ENCODE measurements around the gene TEX2.

TEX2 gene, protein sequence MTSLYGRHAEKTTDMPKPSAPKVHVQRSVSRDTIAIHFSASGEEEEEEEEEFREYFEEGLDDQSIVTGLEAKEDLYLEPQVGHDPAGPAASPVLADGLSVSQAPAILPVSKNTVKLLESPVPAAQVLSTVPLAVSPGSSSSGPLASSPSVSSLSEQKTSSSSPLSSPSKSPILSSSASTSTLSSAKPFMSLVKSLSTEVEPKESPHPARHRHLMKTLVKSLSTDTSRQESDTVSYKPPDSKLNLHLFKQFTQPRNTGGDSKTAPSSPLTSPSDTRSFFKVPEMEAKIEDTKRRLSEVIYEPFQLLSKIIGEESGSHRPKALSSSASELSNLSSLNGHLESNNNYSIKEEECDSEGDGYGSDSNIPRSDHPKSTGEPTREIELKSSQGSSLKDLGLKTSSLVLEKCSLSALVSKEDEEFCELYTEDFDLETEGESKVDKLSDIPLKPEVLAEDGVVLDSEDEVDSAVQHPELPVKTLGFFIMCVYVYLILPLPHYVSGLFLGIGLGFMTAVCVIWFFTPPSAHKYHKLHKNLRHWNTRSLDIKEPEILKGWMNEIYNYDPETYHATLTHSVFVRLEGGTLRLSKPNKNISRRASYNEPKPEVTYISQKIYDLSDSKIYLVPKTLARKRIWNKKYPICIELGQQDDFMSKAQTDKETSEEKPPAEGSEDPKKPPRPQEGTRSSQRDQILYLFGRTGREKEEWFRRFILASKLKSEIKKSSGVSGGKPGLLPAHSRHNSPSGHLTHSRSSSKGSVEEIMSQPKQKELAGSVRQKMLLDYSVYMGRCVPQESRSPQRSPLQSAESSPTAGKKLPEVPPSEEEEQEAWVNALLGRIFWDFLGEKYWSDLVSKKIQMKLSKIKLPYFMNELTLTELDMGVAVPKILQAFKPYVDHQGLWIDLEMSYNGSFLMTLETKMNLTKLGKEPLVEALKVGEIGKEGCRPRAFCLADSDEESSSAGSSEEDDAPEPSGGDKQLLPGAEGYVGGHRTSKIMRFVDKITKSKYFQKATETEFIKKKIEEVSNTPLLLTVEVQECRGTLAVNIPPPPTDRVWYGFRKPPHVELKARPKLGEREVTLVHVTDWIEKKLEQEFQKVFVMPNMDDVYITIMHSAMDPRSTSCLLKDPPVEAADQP

DNA sequence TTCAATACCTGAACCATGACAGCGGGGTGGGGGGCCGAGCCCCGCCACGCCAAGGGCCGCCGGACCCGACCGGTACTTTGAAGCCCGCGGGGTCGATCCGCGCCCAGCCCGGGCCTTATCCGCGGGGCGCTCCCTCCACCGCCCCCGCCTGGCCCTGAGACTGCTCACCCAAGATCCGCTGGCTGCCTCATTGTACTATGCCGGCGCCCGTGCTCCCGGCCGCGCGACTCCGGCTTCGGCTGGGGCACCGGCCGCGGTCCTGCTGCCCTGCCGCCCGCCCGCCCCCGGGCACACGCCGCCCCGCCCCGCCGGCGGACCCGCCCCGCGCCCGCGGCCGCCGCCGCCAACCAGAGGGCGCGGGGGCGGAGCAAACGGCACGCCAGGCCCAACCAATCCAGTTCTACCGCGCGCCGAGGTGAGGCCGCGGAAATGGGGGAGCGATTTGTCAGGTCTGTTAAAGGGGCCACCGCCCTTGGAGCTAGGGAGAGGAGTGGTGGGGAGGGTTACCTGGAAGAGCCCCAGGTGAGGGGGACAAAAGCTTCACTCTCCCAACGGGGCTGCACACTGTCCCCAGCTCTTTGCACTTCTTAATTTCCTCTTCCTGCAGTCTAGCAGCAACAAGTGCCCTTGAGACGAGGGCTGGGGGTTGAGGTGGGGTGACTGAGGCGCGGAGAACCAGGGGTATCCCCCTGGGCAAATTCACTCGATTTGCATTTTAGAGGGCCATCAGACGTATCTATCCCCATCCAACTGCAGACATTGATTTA is at the start of gene TEX2:
TEX2 (minus strand) TSS at position 261 of the 767 bp plus-strand sequence. CDS start 49,043 bp downstream, outside the sequence.
- DNase-seq: peak; percentile 84

DNA sequence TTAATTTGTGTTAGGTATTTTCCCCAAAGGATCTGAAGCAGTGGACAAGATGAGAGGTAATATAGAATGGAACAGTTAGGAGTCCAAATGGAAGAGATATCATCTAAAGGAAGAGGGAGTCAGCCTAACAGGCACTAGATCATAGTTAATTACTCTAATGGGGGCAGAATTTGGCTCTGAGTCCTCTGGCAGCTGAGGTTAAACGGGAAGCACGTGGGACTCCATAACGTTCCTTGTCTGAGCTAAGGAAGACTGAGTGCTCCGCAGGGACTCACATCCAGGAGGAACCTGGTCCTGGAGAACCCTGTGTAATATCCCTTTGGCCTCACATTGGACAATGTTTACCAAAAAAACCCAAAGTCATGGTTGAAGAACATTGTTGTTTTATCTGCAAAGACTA is 46.6 kb upstream of the TEX2 start:
- no peak for DNase-seq

DNA sequence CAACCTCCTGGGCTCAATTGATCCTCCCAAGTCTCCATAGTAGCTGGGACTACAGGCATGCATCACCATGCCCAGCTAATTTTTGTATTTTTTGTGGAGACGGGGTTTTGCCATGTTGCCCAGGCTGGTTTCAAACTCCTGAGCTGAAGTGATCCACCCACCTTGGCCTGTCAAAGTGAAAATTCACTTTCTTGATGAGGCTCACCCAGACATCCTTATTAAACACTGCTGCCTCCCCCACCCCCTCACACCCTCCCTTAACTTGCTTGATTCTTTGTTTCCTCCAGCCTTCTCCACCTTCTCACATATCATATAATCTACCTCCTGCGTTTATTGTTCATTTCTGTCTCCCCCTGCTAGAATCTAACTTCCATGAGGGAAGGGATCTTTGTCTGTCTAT is 46.0 kb upstream of the TEX2 start:
- no peak for DNase-seq

DNA sequence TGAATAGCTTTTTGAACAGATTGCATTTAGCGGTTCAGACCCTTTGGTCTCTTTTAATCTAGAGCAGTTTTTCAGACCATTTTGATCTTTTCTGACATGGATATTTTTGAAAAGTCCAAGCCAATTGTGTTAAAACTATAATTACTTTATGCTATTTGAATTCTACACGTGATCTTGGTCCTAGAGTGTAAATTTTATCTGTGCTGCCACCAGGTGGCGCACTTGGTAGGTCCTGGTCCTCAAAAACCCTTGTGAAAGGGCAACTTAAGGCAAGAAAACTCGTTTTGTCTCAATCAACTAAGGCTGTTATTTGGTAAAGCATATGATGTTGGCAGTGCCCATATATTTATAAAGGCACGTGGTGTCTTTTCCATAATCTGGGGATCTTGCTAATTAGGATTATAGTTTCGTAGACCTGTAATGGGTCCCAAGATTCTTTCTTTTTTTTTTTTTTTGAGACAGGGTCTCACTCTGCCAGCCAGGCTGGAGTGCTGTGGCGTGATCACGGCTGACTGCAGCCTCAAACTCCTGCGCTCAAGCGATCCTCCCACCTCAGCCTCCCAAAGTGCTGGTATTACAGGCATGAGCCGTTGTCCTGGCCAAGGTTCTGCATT is 43.9 kb upstream of the TEX2 start:
- DNase-seq: no peak

DNA sequence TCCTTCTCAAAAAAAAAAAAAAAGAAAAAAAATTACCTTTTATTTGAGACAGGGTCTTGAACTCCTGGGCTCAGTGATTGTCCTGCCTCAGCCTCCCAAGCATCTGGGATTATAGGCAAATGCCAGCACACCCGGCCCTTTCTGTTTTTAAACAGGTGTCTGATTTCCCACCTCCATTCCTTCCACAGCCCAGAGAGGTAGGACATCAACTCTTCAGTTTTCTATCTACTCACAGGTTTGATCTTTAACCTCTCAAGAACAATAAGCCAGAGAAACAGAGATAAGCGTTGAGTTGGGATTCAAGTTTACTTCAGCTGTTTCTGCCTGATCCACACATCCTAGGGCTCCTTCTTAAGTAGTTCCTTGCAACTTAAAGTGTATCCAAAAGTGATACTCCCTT is 41.5 kb upstream of the TEX2 start:
- no peak for DNase-seq

DNA sequence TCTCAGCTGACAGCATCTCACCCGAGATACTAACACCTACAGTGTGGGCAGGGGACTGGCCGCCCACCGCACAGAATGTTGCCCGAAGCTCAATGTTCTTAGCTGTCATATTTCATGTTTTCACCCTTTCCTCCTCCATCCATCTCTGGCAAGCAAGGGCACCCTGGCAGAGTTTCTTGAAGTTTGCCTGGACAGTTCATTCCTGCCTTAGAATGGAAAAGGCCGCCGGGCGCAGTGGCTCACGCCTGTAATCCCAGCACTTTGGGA is 37.6 kb upstream of the TEX2 start:
- no peak for DNase-seq

DNA sequence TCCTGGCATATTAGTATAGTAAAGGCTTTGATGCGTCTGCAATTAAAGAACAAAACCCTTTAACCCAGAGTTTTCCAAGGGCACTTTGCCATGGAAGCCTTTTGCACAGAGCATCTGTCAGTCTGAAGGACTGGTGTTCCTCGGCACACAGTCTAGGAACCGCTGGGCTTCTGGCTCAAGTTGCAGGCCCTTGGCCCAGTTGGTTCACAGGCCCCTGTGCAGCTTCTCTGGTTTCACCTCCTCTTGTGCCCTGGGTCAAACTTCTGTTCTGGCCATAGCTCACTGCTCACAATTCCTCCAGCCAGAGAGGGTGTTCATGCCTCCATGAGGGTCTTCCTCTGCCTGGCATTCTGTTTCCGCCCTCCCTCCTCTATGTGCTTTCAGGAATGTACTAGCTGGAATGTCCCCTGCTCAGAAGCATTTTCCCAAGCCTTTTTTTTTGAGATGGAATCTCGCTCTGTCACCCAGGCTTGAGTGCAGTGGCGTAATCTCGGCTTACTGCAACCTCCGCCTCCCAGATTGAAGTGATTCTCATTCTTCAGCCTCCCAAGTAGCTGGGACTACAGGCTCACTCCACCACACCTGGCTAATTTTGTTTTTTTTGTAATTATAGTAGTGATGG is 34.5 kb upstream of the TEX2 start:
- DNase-seq: no peak

DNA sequence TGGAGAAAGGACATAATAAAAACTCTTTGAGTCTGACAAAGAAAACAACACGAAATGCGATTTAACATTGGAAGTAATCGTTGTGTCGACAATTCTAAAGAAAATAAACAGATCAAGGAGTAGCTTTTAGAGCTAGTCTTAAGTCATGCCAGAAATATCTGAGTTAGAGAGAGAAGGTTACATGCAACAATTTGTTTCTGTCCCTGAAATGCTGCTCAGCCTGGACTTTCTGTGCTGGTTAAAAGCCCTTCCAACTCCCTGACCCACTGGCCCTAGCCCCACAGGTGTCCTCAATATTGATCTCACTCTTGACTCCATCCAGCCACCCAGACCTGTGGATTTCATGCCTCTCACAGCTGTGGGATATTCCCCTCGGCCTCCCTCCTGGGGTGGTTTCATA is 33.2 kb upstream of the TEX2 start:
- no peak for DNase-seq

DNA sequence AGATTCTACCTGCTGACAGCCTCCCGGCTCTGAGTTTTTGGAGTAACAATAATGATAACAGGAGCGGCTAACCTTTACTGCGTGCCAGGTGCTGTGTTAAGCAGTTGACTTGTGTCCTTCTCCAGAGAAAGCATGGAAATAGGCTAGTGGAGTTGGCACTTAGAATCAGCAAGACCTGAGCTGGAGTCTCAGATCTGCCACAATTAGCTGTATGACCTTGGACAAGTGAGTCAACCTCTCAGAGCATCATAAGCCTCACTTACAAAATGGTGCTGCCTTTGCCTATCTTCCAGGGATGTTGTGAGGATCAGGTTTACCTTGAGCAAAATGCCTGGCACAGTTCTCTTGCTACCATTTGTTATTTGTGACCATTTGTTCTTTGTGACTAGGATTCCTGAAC is 32.1 kb upstream of the TEX2 start:
- DNase-seq: no peak

DNA sequence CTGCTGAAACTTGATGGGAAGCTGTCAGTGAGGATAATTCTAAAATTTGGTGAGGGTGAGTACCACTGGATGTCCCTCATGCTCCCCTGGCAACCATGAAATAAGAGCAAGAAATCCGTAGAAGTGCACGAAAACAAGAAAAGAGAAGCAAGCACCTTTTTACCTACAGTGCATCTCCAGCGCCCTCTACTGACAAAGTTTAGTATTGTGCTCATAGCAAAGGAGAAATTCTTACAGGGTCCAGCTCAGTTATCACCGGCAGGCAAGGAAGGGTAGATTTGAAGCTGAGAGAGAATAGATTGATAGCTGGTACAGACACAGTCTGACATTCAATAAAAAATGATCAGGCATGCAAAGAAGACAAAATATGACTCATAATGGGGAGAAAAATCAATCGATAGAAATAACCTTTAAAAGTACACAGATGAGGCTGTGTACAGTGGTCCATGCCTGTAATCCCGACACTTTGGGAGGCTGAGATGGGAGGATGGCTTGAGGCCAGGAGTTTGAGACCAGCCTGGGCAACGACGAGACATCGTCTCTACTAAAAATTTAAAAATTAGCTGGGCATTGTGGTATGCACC is 28.3 kb upstream of the TEX2 start:
- no peak for DNase-seq

DNA sequence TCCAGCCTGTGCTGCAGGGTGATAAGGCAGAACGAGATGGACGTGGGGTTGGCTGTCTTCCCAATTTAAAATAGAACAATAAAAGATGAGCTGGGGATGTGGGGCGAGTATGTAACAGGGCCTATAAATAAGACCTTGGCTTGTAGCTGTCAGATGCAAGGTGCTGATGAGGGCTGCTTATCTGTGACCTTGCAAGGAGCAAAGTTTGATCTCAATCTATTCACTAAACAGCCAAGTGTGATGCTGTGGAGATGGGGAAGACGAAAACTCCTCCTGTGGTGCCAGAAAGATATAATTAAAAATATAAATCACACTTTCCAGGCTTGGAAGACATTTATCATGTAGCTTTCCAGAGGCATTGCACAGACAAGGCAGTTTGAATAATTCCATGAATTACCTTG is 26.7 kb upstream of the TEX2 start:
- DNase-seq: no peak

DNA sequence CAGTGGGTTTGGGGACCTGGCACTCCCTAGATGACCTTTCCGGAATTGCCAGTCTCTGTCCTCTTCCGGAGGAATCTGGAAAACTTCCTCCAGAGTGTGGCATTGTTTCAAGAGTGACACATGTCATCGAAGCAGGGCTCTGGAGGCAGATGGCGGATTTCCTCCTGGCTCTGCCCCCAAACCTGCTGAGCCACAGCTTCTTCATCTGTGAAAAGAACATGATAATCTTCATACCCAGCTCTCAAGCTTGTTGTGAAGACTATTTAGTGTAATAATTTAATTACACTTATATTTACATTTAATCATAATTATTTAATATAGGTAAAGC is 19.7 kb upstream of the TEX2 start:
- DNase-seq: no peak

DNA sequence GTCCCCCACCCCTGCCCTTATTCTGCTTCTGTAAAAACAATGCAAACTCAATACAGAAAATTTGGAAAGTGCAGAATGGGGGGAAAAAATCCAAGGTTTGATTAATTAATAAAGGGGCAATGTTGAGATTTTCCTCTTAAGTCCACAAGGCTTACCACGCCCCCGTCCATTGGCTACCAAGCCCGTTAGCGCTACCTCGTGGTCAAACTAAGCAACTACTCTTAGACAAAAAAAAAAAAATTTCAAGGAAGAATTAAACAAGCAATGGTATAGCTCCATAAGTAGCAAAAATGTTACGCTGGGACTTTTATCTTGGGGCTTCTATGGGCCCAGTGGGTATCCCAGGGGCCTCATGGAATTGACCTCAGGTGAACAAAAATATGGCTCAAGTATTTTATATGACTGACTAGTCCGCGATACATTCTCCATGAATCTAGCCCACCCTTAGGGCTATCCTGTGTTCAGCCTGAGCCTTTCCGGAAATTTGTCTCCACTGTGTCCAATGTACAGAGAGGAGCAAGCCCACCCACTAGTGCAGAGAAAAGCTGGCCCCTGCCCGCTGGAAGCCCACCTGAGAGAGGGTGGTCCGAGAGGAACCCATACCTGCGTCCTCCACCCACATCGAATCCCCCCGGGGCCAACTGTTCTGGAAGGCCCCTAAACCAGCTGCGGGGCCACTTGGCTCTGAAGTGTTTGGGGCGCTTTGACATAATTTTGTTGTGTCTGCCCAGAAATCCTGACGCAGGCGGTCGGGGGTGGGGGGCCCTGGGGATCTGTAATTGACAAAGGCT is 19.1 kb upstream of the TEX2 start:
- no peak for DNase-seq

DNA sequence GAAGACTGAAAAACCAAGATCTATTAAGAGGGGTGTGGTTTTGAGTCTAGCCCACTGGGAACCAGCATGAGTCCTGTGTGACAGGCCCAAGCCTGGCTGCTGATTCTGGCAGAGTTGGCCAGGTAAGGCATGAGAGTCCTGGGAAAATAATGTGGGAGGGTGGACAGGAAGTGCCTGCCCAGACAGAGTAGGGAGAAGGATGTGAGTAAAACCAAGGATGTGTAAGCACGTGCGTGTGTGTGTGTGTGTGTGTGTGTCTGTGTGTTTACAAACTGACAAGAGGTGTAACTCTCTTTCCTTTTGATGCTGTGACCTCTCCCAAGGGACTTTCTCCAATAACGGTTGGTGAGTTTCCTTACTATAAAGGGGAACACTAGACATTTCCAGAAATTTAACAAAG is 15.6 kb upstream of the TEX2 start:
- no peak for DNase-seq

DNA sequence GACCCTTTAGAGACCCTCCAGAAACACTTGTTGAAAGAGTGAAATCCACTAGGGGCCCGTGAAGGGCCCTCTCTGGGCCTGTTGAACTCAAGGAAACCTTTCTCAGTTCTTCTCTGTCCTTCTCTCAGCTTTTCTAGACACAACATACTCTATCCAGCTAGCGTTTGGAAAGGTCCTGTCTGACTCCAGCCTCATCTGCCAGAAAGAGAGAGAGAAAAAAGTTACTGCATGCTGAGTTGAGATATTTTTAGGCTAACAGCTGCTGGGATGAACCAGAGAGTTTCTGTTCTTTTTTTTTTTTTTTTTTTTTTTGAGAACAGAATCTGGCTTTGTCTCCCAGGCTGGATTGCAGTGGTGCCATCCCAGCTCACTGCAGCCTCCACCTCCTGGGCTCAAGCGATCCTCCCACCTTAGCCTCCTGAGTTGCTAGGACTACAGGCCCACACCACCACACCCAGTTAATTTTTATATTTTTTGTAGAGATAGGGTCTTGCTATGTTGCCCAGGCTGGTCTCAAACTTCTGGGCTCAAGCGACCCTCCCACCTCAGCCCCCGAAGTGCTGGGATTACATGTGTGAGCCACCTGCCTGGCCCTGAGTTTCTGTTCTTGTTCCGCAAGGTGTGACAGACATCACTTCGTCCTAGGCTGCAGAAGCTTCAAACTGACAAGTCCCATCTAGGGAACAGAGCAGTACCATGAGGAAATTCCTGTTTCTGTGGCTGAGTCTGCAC is 14.9 kb upstream of the TEX2 start:
- no peak for DNase-seq

DNA sequence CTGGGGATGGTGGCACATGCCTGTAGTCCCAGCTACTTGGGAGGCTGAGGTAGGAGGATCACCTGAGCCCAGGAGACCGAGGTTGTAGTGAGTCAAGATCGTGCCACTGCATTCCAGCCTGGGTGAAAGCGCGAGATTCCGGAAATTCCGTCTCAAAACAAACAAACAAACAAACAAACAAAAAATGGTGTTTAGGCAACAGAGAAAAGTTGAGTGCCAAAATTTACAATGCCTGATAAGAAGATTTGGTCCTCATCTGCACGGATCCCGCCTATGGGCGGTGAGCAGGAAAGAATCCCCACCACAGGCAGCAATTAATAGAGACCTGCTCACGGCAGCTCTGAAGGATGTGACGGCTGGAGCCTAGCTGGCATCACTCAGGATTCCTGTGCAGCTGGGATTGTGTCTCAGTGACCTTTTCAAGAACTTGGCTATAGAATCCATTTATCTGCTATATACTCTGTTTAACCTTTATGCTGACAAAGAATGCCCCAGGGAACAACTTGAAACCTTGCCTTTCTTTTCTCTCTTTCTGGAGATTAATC is 14.0 kb upstream of the TEX2 start:
- no peak for DNase-seq

DNA sequence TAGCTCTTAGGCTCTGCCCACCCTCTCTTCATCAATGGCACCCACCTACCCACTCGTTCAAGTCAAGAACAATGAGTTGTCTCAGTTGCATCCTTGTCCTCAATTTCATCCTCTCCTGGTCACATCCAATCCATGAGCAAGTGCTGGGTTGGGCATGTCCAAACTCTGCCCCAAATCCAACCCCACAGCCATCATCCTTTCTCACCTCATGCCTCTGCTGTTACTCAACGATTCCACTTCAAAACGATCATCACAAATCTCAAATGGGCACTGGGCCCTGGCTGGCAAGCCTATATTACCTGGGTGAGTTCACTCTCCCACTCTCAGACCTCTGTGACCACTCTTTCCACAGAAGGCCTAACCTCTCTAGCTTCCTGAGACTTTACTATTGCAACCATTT is 12.0 kb upstream of the TEX2 start:
- no peak for DNase-seq

DNA sequence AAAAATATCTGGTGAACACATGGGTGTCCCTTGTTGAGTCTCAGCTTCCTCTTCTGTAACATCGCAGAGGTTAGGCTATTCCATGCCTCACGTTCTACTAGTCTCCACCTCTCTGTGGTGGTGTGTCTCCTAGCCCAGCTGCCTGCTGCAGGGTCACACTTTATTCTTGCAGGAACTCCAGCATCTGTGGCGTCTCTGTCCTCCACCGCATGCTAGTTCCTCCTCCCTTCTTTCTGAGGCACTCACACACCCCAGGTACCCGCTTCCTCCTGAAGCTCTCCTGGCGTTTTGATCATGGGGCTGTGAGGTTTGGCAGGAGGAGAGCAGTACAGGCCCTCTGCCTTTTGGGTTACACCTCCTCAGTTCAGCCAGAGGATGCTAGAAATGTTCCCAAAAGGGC is 9.9 kb upstream of the TEX2 start:
- no peak for DNase-seq

DNA sequence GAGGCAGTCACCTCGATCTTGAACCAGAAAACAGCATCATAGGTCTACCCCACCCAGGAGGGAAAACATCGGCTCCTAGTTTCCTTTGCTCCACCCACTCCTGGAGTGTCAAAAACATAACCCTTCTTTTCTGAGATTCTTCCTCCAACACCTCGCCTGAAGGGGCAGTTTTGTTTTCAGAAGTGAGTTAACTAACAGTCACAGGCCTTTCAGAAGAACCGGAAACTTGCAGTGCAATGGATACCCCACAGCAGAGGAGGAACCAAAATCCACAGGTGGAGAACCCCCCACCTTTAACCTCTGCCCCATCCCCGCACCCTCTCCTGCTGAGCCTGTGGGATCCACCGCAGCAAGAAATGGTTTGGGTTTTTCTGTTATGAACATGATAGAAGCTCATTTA is 7.8 kb upstream of the TEX2 start:
- DNase-seq: no peak

All from 8988T (cell line).